ENCODE results near the gene PDLIM4.

The PDLIM4 gene

DNA sequence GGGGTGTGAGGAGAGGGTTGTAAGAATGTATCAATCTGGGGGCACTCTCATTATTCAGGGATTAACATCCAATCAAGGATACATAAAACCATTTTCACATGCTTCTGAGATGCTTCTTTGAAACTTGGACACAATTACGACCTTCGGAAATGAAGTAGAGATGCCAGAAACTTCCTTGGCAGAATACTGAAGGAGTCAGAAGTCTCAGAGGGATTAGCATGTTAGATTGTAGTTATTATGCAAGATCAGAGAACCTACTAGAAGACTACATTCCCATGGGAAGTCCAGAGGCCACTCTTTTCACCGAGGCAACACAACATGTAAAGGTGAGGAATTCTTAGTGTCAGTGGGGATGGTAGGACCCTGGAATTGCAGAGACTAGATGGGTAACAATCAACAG, 31.6 kb downstream of the PDLIM4 start:
- no peak for DNase-seq

DNA sequence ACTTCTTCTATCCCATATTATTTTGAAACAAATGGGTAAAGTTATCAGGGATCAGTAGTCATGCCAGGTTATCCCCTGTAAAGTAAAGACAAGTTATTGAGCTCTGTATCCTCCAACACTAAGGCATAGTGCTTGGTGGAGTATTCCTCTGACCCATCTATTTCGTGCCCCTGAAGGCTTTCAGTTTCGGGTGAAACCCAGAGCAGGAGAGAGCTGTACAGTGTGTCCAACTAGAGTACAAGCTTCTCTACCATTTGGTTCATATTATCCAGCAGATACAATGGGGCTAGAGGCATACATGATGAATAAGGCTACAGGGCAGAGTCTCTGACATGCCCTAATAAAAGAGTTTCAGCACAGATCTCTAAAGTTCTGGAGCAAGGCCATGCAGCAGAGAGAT, 33.5 kb downstream of the PDLIM4 start:
- no peak for DNase-seq

DNA sequence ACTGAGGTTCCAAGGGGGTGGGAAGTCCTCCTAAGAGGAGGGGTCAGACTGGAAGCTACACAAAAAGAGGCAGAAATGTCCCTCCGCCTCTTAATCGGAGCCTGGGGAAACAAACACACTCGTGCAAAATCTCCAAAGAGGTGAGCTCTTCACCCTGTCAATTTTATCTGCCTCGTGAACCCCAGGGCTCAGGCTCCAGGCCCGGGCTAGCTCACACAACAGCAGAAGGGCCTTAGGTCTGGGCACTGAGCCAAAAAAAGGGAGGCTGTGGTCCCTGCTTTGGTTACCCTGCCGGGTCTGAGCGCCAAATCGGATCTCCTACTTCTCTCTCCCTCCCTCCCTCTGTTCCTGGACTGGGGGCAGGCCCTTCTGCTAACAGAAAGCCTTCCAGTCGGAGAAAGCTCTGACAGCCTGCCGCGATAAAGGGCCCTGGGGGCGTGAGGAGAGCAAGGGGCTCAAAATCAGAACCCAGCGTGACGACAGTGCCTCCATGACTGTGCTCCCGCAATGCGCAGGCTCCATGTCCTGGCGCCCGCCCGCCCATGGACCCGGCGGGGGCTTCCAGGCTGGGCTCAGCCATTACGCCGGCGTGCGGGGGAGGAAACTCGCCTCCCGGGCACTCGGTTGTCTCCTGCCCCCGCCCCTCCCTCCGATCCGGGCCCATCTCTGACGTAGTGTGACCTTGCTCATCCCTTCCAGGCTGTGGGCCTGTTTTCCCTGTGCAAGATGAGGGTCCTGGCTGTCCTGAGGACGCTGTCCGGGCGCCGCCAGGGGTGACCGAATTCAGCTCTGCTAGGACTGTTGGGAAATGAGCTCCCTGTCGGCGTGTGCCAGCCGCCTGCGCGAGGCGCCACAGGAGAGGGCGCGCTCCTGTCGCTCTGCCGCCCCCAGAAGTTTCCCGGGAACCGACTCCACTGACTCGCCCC, 35.8 kb downstream of the PDLIM4 start:
- DNase-seq: peak; percentile 72 to 75

DNA sequence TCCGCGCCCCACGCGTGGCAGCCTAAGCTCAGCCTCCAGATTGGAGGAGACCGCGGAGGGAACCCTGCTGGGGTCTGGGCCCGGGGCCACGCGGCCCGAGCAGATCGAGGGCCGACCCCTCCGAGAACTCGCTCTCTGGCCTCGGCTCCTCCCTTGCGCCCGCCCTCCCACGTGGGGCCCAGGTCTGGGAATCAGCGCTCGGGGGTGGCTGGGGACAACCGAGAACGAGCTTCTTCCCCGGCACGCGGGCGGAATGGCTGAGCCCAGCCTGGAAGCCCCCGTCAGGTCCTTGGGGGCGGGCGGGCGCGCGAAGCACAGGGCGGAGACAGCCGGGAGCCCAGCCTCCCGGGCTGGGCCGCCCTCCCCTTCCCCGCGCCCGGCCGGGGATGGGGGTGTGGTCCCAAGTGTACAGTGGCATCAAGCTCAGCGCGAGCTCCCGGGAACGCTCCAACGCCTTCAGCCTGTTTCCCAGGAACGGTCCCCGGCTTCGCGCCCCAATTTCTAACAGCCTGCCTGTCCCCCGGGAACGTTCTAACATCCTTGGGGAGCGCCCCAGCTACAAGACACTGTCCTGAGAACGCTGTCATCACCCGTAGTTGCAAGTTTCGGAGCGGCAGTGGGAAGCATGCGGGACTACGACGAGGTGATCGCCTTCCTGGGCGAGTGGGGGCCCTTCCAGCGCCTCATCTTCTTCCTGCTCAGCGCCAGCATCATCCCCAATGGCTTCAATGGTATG, 36.7 kb downstream of the PDLIM4 start, which contains the start of gene SLC22A4:
Gene SLC22A4, plus strand, starts transcription at position 403 of the 736 bp plus-strand sequence. Its CDS starts 223 bp downstream, at position 626.
- peak; percentile 69 to 73 for DNase-seq

DNA sequence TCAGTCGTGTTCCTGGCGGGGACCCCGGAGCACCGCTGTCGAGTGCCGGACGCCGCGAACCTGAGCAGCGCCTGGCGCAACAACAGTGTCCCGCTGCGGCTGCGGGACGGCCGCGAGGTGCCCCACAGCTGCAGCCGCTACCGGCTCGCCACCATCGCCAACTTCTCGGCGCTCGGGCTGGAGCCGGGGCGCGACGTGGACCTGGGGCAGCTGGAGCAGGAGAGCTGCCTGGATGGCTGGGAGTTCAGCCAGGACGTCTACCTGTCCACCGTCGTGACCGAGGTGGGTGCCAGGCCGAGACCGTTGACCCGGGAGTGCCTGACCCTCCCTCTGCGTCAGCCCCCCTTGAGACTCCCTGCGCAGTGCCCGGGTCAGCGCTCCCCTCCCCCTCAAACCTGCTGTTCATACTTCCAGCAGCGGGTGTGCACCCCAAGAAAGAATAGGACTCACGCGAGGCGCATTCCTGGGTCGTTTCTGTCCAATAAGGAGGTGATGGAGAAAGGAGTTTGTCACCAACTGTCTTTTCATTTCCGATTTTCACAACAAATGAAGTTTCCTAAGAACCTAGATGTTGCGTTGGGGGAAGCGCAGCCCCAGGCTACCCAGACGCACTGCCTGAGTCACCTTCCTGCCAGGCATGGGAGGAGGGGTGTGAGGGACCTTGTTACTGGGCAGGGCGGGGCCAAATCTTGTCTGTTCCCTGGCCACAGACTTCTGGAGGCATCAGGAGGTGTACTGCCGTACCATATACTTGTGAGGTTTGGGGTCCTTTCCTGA, 37.4 kb downstream of the PDLIM4 start:
- peak; percentile 80 to 81 for DNase-seq

DNA sequence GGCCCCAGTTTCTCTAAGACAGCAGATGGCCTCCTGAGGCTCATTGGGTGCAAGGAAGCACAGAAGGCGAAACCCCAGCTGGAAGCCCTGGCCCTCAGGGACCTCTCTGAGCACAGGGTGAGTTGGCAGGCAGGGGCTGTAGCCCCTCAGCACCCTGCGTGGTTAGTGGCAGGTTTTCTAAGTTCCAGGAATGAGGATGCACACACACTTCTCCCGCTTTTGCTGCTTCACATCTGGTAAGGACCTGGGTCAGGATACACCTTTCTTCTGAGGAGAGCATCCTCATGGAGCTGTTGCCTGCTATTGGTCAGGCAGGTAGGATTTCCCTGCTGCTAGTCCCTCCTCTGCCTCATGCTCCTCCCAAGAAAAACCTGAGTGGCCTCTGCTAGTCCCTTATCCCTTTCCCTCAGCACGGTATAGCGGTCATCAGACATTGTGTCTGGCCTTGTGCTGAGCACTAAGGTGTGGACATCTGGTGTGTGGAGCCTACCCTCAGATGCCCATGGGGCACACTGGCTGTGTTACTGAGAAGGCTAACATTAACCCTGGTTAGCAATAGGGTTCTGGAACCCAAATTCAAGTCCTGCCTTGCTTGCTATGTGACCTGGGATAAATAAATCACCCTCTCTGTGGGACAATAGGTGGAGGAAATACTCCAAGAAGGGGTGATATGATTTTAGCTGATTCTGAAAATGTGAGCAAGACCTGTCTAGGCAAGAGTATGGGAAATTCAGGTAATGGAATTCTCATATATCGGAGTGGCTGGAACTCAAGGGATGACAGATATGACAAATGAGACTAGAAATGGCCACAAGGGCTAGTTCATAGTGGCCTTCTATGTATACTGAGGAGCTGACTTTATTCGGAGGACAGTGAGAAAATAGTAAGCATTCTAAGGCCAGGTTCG, 38.3 kb downstream of the PDLIM4 start:
- DNase-seq: no peak

- no peak for DNase-seq
These were observed 39.0 kb downstream of the PDLIM4 start for GRCh38 chr5:132296412-132297016.

- DNase-seq: no peak
These were observed 39.9 kb downstream of the PDLIM4 start for GRCh38 chr5:132297211-132297940.

DNA sequence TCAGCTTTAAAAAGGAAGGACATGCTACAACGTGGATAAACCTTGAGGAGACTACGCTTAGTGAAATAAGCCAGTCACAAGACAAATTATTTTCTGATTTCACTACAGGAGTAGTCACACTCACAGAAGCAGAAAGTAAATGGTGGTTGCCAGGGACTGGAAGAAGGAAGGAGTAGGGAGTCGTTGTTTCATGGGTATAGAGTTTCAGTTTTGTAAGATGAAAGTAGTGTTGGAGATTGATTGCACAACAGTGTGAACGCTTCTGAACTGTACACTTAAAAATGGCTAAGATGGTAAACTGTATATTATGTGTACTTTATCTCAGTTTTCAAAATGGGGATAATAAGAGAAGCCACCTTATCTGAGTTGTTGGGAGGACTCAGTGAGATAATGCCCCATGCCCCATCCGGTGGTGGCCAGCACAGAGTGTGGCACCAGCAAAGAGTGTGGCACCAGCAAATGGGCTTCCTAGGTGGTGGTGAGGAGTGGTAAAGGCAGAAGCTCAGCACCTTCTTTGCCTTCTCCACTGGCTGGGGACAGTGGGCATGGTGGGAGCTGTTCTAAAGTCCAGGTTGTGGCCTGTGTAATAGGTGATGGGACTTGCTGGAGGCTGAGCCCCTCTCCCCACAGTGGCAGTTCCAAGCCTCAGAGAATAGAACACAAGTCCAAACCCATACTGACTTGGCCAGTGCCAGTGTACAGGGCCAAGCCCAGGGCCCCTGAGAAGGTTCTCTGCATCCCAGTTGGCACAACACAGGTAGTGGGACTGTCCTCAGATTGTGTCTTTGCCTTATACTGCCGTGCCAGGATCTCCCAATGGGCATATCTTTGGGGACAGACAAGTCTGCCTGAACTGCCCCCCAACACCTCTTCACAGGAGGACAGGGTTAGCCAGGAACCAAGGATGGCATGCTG, 41.1 kb downstream of the PDLIM4 start:
- DNase-seq: no peak

GRCh38 chr5:132299917-132300316, 42.4 kb downstream of the PDLIM4 start:
- DNase-seq: no peak

- no peak for DNase-seq
These were observed 43.3 kb downstream of the PDLIM4 start for GRCh38 chr5:132300577-132301343.

- DNase-seq: no peak
These were observed 44.1 kb downstream of the PDLIM4 start for GRCh38 chr5:132301344-132302271.

- DNase-seq: no peak
These were observed 44.9 kb downstream of the PDLIM4 start for GRCh38 chr5:132302413-132302812.

DNA sequence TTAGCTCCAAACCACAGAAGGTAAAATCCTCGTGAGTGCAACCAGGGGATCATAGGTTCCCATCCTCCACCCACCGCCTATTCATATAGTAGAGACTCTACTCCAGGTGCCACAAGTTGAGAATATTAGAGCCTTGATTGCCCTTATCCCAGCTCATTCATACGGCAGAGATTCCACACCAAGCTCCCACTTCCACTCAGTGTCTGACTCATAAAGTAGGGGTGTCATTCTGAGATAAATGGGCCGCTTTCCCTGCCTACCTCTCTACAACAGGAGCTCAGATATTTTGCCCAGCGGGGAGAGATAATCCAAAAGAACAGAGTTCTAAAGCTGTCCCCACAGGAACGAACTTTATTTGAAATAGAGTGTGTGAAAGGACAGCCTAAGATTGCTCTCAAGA, 46.1 kb downstream of the PDLIM4 start:
- no peak for DNase-seq

- no peak for DNase-seq
These were observed 47.9 kb downstream of the PDLIM4 start for GRCh38 chr5:132305420-132305819.

DNA sequence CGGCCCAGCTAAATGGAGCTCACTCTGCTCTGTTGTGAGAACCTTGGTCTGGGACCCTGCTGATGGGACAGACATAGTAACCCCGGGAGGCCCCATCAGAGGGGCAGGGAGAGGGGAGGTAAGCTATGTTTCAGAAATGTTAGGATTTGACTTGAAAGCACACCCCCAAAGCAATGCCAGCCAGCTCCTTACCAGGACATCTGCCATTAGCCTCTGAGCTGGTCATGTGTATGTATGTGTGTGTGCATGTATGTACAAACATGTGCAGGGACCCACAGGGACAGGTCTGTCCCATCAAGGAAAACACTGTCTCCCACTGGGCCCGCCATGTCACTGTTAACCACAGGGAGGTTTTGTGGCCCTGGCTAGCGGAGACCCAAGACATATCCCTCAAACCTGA, 51.2 kb downstream of the PDLIM4 start:
- no peak for DNase-seq

DNA sequence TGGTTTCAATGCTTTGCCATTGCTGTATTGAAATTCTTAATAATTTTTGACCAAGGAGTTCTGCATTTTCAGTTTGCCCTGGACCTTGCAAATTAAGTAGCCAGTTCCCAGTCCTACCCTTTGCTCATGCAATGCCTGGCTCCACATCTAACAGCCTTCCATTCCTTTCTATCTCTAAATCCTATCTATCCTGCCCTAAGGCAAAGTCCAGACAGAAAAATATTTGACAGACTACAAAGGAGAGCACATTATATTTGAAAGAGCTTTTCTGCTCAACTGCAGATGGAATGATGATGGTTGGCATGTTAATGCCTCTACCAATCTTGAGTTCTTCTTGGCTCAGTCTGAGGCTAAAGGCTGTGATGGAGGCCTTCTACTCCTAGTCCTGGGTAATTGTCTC, 52.2 kb downstream of the PDLIM4 start:
- no peak for DNase-seq
